Mesenchymal stem cell (in vitro differentiated cells and primary cell): Measurements from ENCODE around the gene FOXC1.

Experiments
- DNase-seq: peaks from one replicate; pipeline ENCODE4 v3.0.0-alpha.2; 2013
- H2AFZ ChIP-seq: one replicate; pipeline ENCODE4 v1.6.1; 2013; ENCODE audit warnings: low read depth, mild to moderate bottlenecking, control low read depth, inconsistent platforms, low read length, moderate library complexity
- H2AK5ac ChIP-seq: 2 replicates; pipeline ENCODE4 v1.6.1; 2013; ENCODE audit warnings: low read length, moderate library complexity, mild to moderate bottlenecking, inconsistent platforms; ENCODE audit not compliant: severe bottlenecking
- H2BK120ac ChIP-seq: one replicate; pipeline ENCODE4 v1.6.1; 2013; ENCODE audit warnings: low read depth, mild to moderate bottlenecking, inconsistent platforms, low read length, moderate library complexity
- H2BK12ac ChIP-seq, 2 experiments: one replicate each; pipeline ENCODE4 v1.6.1; 2013; ENCODE audit warnings: inconsistent platforms in 2 of 2, low read length in 2 of 2, mild to moderate bottlenecking in 2 of 2, moderate library complexity in 2 of 2, control low read depth in 1 of 2
- H2BK15ac ChIP-seq: one replicate; pipeline ENCODE4 v1.6.1; 2013; ENCODE audit warnings: mild to moderate bottlenecking, low read depth, inconsistent platforms; ENCODE audit not compliant: poor library complexity, severe bottlenecking
- H2BK5ac ChIP-seq: 2 replicates; pipeline ENCODE4 v1.6.1; 2013; ENCODE audit warnings: low read depth, mild to moderate bottlenecking, low read length, control low read depth, inconsistent platforms; ENCODE audit not compliant: poor library complexity, severe bottlenecking
- H3K14ac ChIP-seq, 2 experiments: one replicate each; pipeline ENCODE4 v1.6.1; 2013; ENCODE audit warnings: inconsistent platforms in 2 of 2, low read length in 2 of 2, control low read depth in 1 of 2, mild to moderate bottlenecking in 1 of 2, moderate library complexity in 1 of 2
- H3K18ac ChIP-seq, 2 experiments: one replicate each; pipeline ENCODE4 v1.6.1; 2013; ENCODE audit warnings: inconsistent platforms in 2 of 2, low read length in 2 of 2, control low read depth in 1 of 2, low read depth in 1 of 2, mild to moderate bottlenecking in 1 of 2
- H3K23ac ChIP-seq, 2 experiments: one replicate each; pipeline ENCODE4 v1.6.1; 2013; ENCODE audit warnings: inconsistent platforms in 2 of 2, low read length in 2 of 2, mild to moderate bottlenecking in 2 of 2, moderate library complexity in 2 of 2, control low read depth in 1 of 2
- H3K27ac ChIP-seq: 2 replicates; pipeline ENCODE4 v1.5.1; 2013; ENCODE audit warnings: mild to moderate bottlenecking, moderate library complexity, low read length, control low read depth, inconsistent platforms; ENCODE audit not compliant: poor library complexity, severe bottlenecking
- H3K27me3 ChIP-seq, 2 experiments: 2 replicates each; pipeline versions ENCODE4 v1.6.1 to v1.7.0; 2013; ENCODE audit warnings: low read length in 2 of 2, mild to moderate bottlenecking in 2 of 2, moderate library complexity in 2 of 2, control low read depth in 1 of 2, inconsistent platforms in 1 of 2; ENCODE audit not compliant: control insufficient read depth in 1 of 2, insufficient read depth in 1 of 2
- H3K36me3 ChIP-seq, 2 experiments: 2 replicates each; pipeline versions ENCODE4 v1.6.1 to v1.7.0; 2013; ENCODE audit warnings: low read length in 2 of 2, control low read depth in 1 of 2, inconsistent platforms in 1 of 2, low read depth in 1 of 2, mild to moderate bottlenecking in 1 of 2; ENCODE audit not compliant: insufficient read depth in 2 of 2, control insufficient read depth in 1 of 2
- H3K4ac ChIP-seq, 2 experiments: one replicate each; pipeline ENCODE4 v1.6.1; 2013; ENCODE audit warnings: inconsistent platforms in 2 of 2, low read length in 2 of 2, mild to moderate bottlenecking in 2 of 2, moderate library complexity in 2 of 2, control low read depth in 1 of 2, low read depth in 1 of 2
- H3K4me1 ChIP-seq: 2 replicates; pipeline ENCODE4 v1.6.1; 2013; ENCODE audit warnings: low read depth, low read length, control low read depth; ENCODE audit not compliant: control insufficient read depth, insufficient read depth
- H3K4me2 ChIP-seq: 2 replicates; pipeline ENCODE4 v1.6.1; 2013; ENCODE audit warnings: low read length, mild to moderate bottlenecking, inconsistent platforms; ENCODE audit not compliant: poor library complexity, severe bottlenecking
- H3K4me3 ChIP-seq, 2 experiments: 2 replicates each; pipeline versions ENCODE4 v1.5.1 to v1.7.0; 2013; ENCODE audit warnings: low read length in 2 of 2, mild to moderate bottlenecking in 2 of 2, control low read depth in 1 of 2, low read depth in 1 of 2; ENCODE audit not compliant: insufficient read depth in 1 of 2
- H3K79me1 ChIP-seq: replicated peaks from 2 replicates; pipeline ENCODE4 v1.6.1; 2013; ENCODE audit warnings: mild to moderate bottlenecking, control low read depth, low read length, inconsistent platforms; ENCODE audit not compliant: poor library complexity, severe bottlenecking
- H3K9ac ChIP-seq: 2 replicates; pipeline ENCODE4 v1.7.0; 2013; ENCODE audit warnings: mild to moderate bottlenecking, low read length, moderate library complexity
- H3K9me3 ChIP-seq: 2 replicates; pipeline ENCODE4 v1.7.0; 2013; ENCODE audit warnings: mild to moderate bottlenecking, low read length; ENCODE audit not compliant: control insufficient read depth
- H4K8ac ChIP-seq: one replicate; pipeline ENCODE4 v1.6.1; 2013; ENCODE audit warnings: inconsistent platforms, mild to moderate bottlenecking, low read length, moderate library complexity
- H4K91ac ChIP-seq: one replicate; pipeline ENCODE4 v1.6.1; 2013; ENCODE audit warnings: mild to moderate bottlenecking, low read length, inconsistent platforms
- WGBS: methylation state at CpG from one replicate; pipeline ENCODE4 v1.1.7; 2013; ENCODE audit warnings: mixed read lengths; 5-methylcytosine and 5-hydroxymethylcytosine counted together

FOXC1 gene

DNA sequence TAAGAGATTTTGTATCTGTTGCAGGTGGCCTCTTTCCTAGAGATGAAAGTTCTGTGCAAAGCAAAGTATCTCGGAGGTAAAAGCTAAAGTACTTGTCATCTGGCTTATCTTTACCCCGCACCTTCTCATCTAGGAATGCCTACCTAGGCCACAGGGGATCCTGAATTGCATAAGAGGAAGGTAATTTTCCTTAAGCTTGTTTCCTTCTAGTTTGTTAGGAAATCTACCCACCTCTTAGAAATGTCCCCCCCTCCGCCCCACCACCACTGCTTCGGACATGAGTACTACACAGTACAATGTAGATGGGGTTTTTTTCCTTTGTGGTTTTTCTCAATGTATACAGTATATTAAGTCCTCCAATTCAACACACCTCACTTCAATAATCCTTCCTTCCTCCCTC is 21.5 kb downstream of the FOXC1 start:
- Histone ChIP-seq H3K23ac (no peak overlapping the region), H3K9me3 (no peaks in the 10 kb centered on the region), H3K4ac (no peak overlapping the region), H2AK5ac (no peak overlapping the region), H3K79me1 (no peaks in the 10 kb centered on the region), H2BK5ac (no peak overlapping the region), H3K27me3 (peaks cover 14 to 26% of the 10 kb centered on the region in 2 experiments), H3K27ac (no peak overlapping the region), H2BK15ac (no peak overlapping the region), H3K9ac (no peak overlapping the region), H4K8ac (no peak overlapping the region), H3K4me3 (no peak overlapping the region), H2BK12ac (no peak overlapping the region), H2BK120ac (no peak overlapping the region), H3K36me3 (no peaks in the 10 kb centered on the region), H3K4me2 (no peak overlapping the region), H3K14ac (no peak overlapping the region), H4K91ac (no peak overlapping the region), H3K4me1 (peaks cover 8% of the 10 kb centered on the region), H2AFZ (no peak overlapping the region), H3K18ac (no peak overlapping the region)
- no peak for DNase-seq
- WGBS, result no CpG with 5 or more reads among the region's 4 CpGs

- Histone ChIP-seq H2AFZ (no peak overlapping the region), H3K27me3 (peaks cover 0 to 3% of the 10 kb centered on the region in 2 experiments), H3K4me1 (peaks cover 21% of the 10 kb centered on the region), H3K9me3 (no peaks in the 10 kb centered on the region), H3K14ac (no peak overlapping the region), H3K79me1 (no peaks in the 10 kb centered on the region), H2BK12ac (no peak overlapping the region), H3K18ac (no peak overlapping the region), H4K91ac (no peak overlapping the region), H4K8ac (no peak overlapping the region), H3K36me3 (no peaks in the 10 kb centered on the region), H2BK15ac (no peak overlapping the region), H3K9ac (no peak overlapping the region), H3K27ac (no peak overlapping the region), H3K4ac (no peak overlapping the region), H3K4me3 (no peak overlapping the region), H3K4me2 (no peak overlapping the region), H2BK5ac (no peak overlapping the region), H3K23ac (no peak overlapping the region), H2AK5ac (no peak overlapping the region), H2BK120ac (no peak overlapping the region)
- no peak for DNase-seq
- WGBS, result 84% methylated on average over 16 of the region's 16 CpGs
Measured at GRCh38 chr6:1633366-1634021, 23.8 kb downstream of the FOXC1 start.

DNA sequence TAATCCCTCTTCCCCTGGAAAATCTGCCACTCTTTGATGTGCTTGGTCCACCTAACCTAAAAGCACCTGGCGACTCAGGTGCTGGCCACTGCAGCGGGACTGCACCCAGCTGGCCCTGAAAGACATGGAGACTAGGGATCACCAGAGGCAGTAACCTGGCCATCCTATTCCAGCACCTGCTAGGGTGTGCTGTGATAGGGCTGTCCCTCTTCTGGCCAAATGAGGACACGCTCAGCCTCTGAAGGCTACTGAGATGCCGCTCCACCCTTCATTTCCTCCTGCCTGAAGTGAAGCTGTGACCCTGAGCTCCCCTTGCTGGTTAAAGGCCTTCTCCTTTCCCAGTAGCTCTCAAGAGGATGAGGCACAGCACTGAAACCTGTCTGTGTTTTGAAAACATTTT is 24.4 kb downstream of the FOXC1 start:
- no peak overlapping the region for H3K23ac ChIP-seq

GRCh38 chr6:1635305-1636010 is 25.7 kb downstream of the FOXC1 start:
- DNase-seq, result no peak
- Histone ChIP-seq H3K36me3 (peaks cover 0 to 9% of the 10 kb centered on the region in 2 experiments), H4K8ac (no peak overlapping the region), H3K4ac (no peak overlapping the region), H2BK15ac (no peak overlapping the region), H3K27me3 (no peaks in the 10 kb centered on the region), H3K23ac (no peak overlapping the region), H3K4me3 (no peak overlapping the region), H3K27ac (no peak overlapping the region), H3K9ac (no peak overlapping the region), H3K18ac (no peak overlapping the region), H2AFZ (no peak overlapping the region), H3K4me2 (no peak overlapping the region), H3K9me3 (no peaks in the 10 kb centered on the region), H2BK120ac (no peak overlapping the region), H3K14ac (no peak overlapping the region), H4K91ac (no peak overlapping the region), H2BK5ac (no peak overlapping the region), H2AK5ac (no peak overlapping the region), H3K4me1 (peaks cover 18% of the 10 kb centered on the region), H3K79me1 (no peaks in the 10 kb centered on the region), H2BK12ac (no peak overlapping the region)
- 83% methylated on average over 20 of the region's 23 CpGs for WGBS

More for the DNA sequence above, 24.4 kb downstream of the FOXC1 start:
- Histone ChIP-seq H2AK5ac (no peak overlapping the region), H3K4me1 (peaks cover 21% of the 10 kb centered on the region), H3K18ac (no peak overlapping the region), H2BK120ac (no peak overlapping the region), H3K79me1 (no peaks in the 10 kb centered on the region), H3K9me3 (no peaks in the 10 kb centered on the region), H2BK12ac (no peak overlapping the region), H3K9ac (no peak overlapping the region), H3K4ac (no peak overlapping the region), H3K27ac (no peak overlapping the region), H3K4me2 (no peak overlapping the region), H3K14ac (no peak overlapping the region), H2BK15ac (no peak overlapping the region), H4K91ac (peak overlapping the region; percentile 16), H2AFZ (no peak overlapping the region), H3K4me3 (no peak overlapping the region), H3K27me3 (no peaks in the 10 kb centered on the region), H2BK5ac (no peak overlapping the region), H3K36me3 (peaks cover 0 to 3% of the 10 kb centered on the region in 2 experiments), H4K8ac (no peak overlapping the region)
- no peak for DNase-seq
- WGBS, result 93% methylated on average over 4 of the region's 4 CpGs
